Measurements from ENCODE around the gene NRARP. TPM values are rescaled to one million over a fixed set of nuclear protein-coding genes. Genes with fewer than 3 reads are reported as not detected.
"Not testable (repeated sequence)": the region's sequence is repeated elsewhere in the genome, so short reads cannot be mapped to it uniquely, and the experiment has no call there.

Gene NRARP
- total RNA-seq, 2 experiments from 2014 or later = 0.96 to 1.4 TPM

DNA sequence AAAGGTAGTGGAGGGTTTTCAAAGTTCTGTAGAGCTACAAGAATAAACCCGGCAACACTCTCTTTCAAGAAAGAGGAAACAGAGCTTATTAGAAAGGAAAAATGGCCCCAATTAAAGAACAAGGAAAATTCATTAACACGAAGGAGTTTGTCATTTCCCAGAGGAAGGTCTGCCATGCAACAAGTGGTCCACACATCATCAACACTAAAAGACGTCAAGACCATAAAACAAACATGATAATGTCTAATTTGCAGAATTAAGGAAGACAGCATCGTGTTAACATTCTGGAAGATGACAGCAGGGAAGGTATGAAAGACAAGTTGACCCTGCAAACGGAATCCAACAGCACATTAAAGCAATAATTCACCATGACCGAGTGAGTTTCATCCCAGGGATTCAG is 28.6 kb upstream of the NRARP start:
- Histone ChIP-seq H3K4me1 (ENCODE audit: insufficient read depth, low read length) (peaks cover 3% of the 10 kb centered on the region), H3K9me3 (ENCODE audit: control insufficient read depth in 1 of 2, insufficient read depth in 1 of 2, low read length in 2 of 2) (peaks cover 0 to 19% of the 10 kb centered on the region in 2 experiments), H3K4me3 (ENCODE audit: low read length) (no peak overlapping the region), H3K27me3 (ENCODE audit: control insufficient read depth in 1 of 2, insufficient read depth in 2 of 2, low read length in 2 of 2) (peaks cover 5 to 8% of the 10 kb centered on the region in 2 experiments), H3K27ac (ENCODE audit: low read depth in 1 of 2, low read length in 2 of 2) (no peak overlapping the region), H3K36me3 (ENCODE audit: insufficient read depth, low read length) (no peaks in the 10 kb centered on the region)
- H3K36me3 Mint-ChIP-seq (ENCODE audit: low read depth) = peaks cover 5% of the 10 kb centered on the region
- no peak overlapping the region for H3K4me3 Mint-ChIP-seq
- POLR2A ChIA-PET = no interaction called here
- intact Hi-C loops (cut with DNase I, micrococcal nuclease) = no loop called here
- peaks cover 8% of the 10 kb centered on the region for H3K4me1 Mint-ChIP-seq (ENCODE audit: low read depth)
- TF ChIP-seq, protein P1, sequence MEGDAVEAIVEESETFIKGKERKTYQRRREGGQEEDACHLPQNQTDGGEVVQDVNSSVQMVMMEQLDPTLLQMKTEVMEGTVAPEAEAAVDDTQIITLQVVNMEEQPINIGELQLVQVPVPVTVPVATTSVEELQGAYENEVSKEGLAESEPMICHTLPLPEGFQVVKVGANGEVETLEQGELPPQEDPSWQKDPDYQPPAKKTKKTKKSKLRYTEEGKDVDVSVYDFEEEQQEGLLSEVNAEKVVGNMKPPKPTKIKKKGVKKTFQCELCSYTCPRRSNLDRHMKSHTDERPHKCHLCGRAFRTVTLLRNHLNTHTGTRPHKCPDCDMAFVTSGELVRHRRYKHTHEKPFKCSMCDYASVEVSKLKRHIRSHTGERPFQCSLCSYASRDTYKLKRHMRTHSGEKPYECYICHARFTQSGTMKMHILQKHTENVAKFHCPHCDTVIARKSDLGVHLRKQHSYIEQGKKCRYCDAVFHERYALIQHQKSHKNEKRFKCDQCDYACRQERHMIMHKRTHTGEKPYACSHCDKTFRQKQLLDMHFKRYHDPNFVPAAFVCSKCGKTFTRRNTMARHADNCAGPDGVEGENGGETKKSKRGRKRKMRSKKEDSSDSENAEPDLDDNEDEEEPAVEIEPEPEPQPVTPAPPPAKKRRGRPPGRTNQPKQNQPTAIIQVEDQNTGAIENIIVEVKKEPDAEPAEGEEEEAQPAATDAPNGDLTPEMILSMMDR (IDR thresholded peaks at IDR 0.05) = no peak
- ATAC-seq (ENCODE audit: poor library complexity) (no peak), DNase-seq (no peak)
- H3K9me3 Mint-ChIP-seq = peaks cover 3% of the 10 kb centered on the region
- H3K27ac Mint-ChIP-seq = no peak overlapping the region
- peaks cover 25% of the 10 kb centered on the region for H3K27me3 Mint-ChIP-seq
- CTCF ChIA-PET = no interaction called here

DNA sequence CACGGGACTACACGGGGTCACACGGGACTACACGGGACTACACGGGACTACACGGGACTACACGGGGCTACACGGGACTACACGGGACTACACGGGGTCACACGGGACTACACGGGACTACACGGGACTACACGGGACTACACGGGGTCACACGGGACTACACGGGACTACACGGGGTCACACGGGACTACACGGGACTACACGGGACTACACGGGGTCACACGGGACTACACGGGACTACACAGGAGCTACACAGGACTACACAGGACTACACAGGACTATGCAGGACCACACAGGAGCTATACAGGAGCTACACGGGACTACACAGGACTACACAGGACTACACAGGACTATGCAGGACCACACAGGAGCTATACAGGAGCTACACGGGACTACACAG is 27.5 kb upstream of the NRARP start:
- H3K4me3 Mint-ChIP-seq; intact Hi-C loops (cut with DNase I, micrococcal nuclease); H3K27ac Mint-ChIP-seq: not testable (repeated sequence)

DNA sequence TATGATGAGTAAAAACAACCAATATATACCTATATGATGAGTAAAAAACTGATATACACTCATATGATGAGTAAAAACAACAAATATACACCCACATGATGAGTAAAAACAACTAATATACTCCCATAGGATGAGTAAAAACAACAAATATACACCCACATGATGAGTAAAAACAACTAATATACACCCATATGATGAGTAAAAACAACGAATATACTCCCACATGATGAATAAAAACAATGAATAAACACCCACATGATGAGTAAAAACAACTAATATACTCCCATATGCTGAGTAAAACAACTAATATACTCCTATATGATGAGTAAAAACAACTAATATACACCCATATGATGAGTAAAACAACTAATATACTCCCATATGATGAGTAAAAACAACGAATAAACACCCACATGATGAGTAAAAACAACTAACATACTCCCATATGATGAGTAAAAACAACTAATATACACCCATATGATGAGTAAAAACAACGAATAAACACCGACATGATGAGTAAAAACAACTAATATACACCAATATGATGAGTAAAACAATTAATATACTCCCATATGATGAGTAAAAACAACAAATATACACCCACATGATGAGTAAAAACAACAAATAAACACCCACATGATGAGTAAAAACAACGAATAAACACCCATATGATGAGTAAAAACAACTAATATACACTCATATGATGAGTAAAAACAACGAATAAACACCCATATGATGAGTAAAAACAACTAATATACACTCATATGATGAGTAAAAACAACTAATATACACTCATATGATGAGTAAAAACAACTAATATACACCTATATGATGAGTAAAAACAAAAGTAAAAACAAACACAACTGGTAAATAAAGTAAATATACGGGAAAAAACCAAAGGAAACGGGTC is 25.8 kb upstream of the NRARP start:
- ATAC-seq (ENCODE audit: poor library complexity); H3K27ac ChIP-seq (ENCODE audit: low read depth in 1 of 2, low read length in 2 of 2); H3K9me3 Mint-ChIP-seq; intact Hi-C loops (cut with DNase I, micrococcal nuclease); H3K4me1 ChIP-seq (ENCODE audit: insufficient read depth, low read length); H3K4me3 ChIP-seq (ENCODE audit: low read length); CTCF ChIA-PET; H3K36me3 ChIP-seq (ENCODE audit: insufficient read depth, low read length); H3K36me3 Mint-ChIP-seq (ENCODE audit: low read depth); H3K4me3 Mint-ChIP-seq; H3K4me1 Mint-ChIP-seq (ENCODE audit: low read depth): not testable (repeated sequence)
- Mint-ChIP-seq H3K27me3 (peaks cover 37% of the 10 kb centered on the region), H3K27ac (peak overlapping the region; percentile 20)
- DNase-seq = peak in 2 of 14 experiments; percentile 31 to 36
- POLR2A ChIA-PET = interaction anchor here (0.7 kb wide), 1 partner anchor 60 kb away, joined by 4 read pairs; no protein-coding TSS in a partner anchor
- H3K27me3 ChIP-seq (ENCODE audit: control insufficient read depth in 1 of 2, insufficient read depth in 2 of 2, low read length in 2 of 2) = peaks cover 8 to 12% of the 10 kb centered on the region in 2 experiments
- H3K9me3 ChIP-seq (ENCODE audit: control insufficient read depth in 1 of 2, insufficient read depth in 1 of 2, low read length in 2 of 2) = peaks cover 0 to 15% of the 10 kb centered on the region in 2 experiments

More for the DNA sequence above, 27.5 kb upstream of the NRARP start:
- H3K36me3 ChIP-seq (ENCODE audit: insufficient read depth, low read length); H3K36me3 Mint-ChIP-seq (ENCODE audit: low read depth); H3K4me1 Mint-ChIP-seq (ENCODE audit: low read depth); CTCF ChIA-PET; H3K4me3 ChIP-seq (ENCODE audit: low read length); POLR2A ChIA-PET; DNase-seq; ATAC-seq (ENCODE audit: poor library complexity); H3K27ac ChIP-seq (ENCODE audit: low read depth in 1 of 2, low read length in 2 of 2); H3K9me3 Mint-ChIP-seq; H3K4me1 ChIP-seq (ENCODE audit: insufficient read depth, low read length): not testable (repeated sequence)
- Histone ChIP-seq H3K9me3 (ENCODE audit: control insufficient read depth in 1 of 2, insufficient read depth in 1 of 2, low read length in 2 of 2) (peaks cover 0 to 15% of the 10 kb centered on the region in 2 experiments), H3K27me3 (ENCODE audit: control insufficient read depth in 1 of 2, insufficient read depth in 2 of 2, low read length in 2 of 2) (peaks cover 8 to 10% of the 10 kb centered on the region in 2 experiments)
- peaks cover 33% of the 10 kb centered on the region for H3K27me3 Mint-ChIP-seq

DNA sequence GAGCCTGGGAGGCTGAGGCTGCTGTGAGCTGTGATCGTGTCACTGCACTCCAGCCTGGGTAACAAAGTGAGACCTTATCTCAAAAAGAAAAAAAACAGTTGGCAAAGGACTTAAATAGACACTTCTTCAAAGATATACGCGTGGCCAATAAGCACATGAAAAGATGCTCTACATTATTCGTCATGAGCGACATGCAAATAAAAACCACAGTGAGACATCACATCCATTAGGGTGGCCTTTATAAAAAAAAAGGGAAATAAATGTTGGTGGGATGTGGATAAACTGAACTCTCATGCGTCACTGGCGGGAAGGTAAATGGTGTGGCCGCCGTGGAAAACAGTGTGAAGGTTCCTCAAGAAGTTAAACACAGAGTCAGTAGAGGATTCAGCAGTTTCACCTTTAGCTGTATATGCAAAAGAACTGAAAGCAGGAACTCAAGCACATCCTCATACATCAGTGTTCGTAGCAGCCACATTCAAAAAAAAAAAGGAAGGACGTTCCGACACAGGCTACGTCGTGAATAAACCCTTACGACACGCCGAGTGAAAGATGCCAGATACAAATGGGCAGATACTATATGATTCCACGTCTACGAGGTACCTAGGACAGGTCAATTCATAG is 24.5 kb upstream of the NRARP start:
- peak overlapping the region; percentile 47 for H3K27ac Mint-ChIP-seq
- Histone ChIP-seq H3K9me3 (ENCODE audit: control insufficient read depth in 1 of 2, insufficient read depth in 1 of 2, low read length in 2 of 2) (peaks cover 0 to 15% of the 10 kb centered on the region in 2 experiments), H3K27ac (ENCODE audit: low read depth in 1 of 2, low read length in 2 of 2) (no peak overlapping the region), H3K4me3 (ENCODE audit: low read length) (no peak overlapping the region), H3K27me3 (ENCODE audit: control insufficient read depth in 1 of 2, insufficient read depth in 2 of 2, low read length in 2 of 2) (peaks cover 8 to 14% of the 10 kb centered on the region in 2 experiments), H3K36me3 (ENCODE audit: insufficient read depth, low read length) (no peaks in the 10 kb centered on the region), H3K4me1 (ENCODE audit: insufficient read depth, low read length) (peaks cover 5% of the 10 kb centered on the region)
- H3K4me1 Mint-ChIP-seq (ENCODE audit: low read depth) = peaks cover 8% of the 10 kb centered on the region
- peak overlapping the region; percentile 59 for H3K4me3 Mint-ChIP-seq
- DNase-seq (peak in 3 of 14 experiments; percentile 45 to 65 (median 59)), ATAC-seq (ENCODE audit: poor library complexity) (peak; percentile 85)
- H3K9me3 Mint-ChIP-seq = peaks cover 3% of the 10 kb centered on the region
- intact Hi-C loops (cut with DNase I, micrococcal nuclease) = no loop called here
- TF ChIP-seq, protein P1 (IDR thresholded peaks at IDR 0.05) = no peak
- ChIA-PET CTCF (interaction anchor here (1.2 kb wide), 1 partner anchor 25 kb away, joined by 3 read pairs; the partner anchor contains the start of gene NRARP), POLR2A (interaction anchor here (0.7 kb wide), 1 partner anchor 61 kb away, joined by 4 read pairs; no protein-coding TSS in a partner anchor)
- peaks cover 5% of the 10 kb centered on the region for H3K36me3 Mint-ChIP-seq (ENCODE audit: low read depth)
- H3K27me3 Mint-ChIP-seq = peaks cover 40% of the 10 kb centered on the region
